Smooth muscle cell (in vitro differentiated cells): ENCODE results near the gene GABRR2. TPM values are rescaled to one million over a fixed set of nuclear protein-coding genes. Genes with fewer than 3 reads are reported as not detected.
A peak's percentile ranks its signal among the peaks of the same experiment; 100 is the strongest.

ENCODE experiments used
- DNase-seq: peaks from one replicate; lab custom pipeline; 2025; ENCODE audit not compliant: unreplicated experiment; lab: John Stamatoyannopoulos, UW
- H2AFZ ChIP-seq: fragments of 200-600 bp; sonication (generic); 2 replicates; pipeline ENCODE4 v1.6.0; 2016; ENCODE audit warnings: antibody characterized with exemption, low read depth, mild to moderate bottlenecking
- H3F3A ChIP-seq: fragments of 200-600 bp; sonication (generic); 2 replicates; pipeline ENCODE4 v1.6.0; 2017; ENCODE audit warnings: antibody characterized with exemption, low read depth
- H3K27ac ChIP-seq: fragments of 200-600 bp; sonication (generic); 2 replicates; pipeline ENCODE4 v1.5.1; 2016; ENCODE audit warnings: low read depth, mild to moderate bottlenecking
- H3K27me3 ChIP-seq: fragments of 200-600 bp; sonication (generic); 2 replicates; pipeline ENCODE4 v1.6.1; 2016; ENCODE audit warnings: low read depth, mild to moderate bottlenecking
- H3K36me3 ChIP-seq: fragments of 200-600 bp; sonication (generic); 2 replicates; pipeline ENCODE4 v1.5.1; 2016; ENCODE audit warnings: low read depth
- H3K4me1 ChIP-seq: fragments of 200-600 bp; sonication (generic); 2 replicates; pipeline ENCODE4 v1.5.1; 2016; ENCODE audit warnings: low read depth
- H3K4me2 ChIP-seq: fragments of 200-600 bp; sonication (generic); 2 replicates; pipeline ENCODE4 v1.6.0; 2016; ENCODE audit warnings: mild to moderate bottlenecking
- H3K4me3 ChIP-seq: fragments of 200-600 bp; sonication (generic); 2 replicates; pipeline ENCODE4 v1.5.1; 2016; ENCODE audit warnings: mild to moderate bottlenecking
- H3K79me2 ChIP-seq: fragments of 200-600 bp; sonication (generic); 2 replicates; pipeline ENCODE4 v1.6.0; 2016; ENCODE audit warnings: low read depth, mild to moderate bottlenecking
- H3K9ac ChIP-seq: fragments of 200-600 bp; sonication (generic); 2 replicates; pipeline ENCODE4 v1.6.0; 2016; ENCODE audit warnings: low read depth
- H3K9me3 ChIP-seq: fragments of 200-600 bp; sonication (generic); replicated peaks from 2 replicates; pipeline ENCODE4 v1.5.1; 2016; ENCODE audit warnings: low read depth
- H4K20me1 ChIP-seq: fragments of 200-600 bp; sonication (generic); 2 replicates; pipeline ENCODE4 v1.6.0; 2016; ENCODE audit warnings: low read depth
- WGBS: methylation state at CpG from one replicate; pipeline ENCODE4 v1.1.7; 2016; ENCODE audit warnings: low lambda C conversion rate; 5-methylcytosine and 5-hydroxymethylcytosine counted together
- polyA plus RNA-seq: library from polyadenylated mRNA; unstranded; fragments of >200 nt; fragmentation: Nextera tagmentation; extraction: Ambion mirVana; gene quantifications from 2 replicates; pipeline ENCODE4 v1.2.1, GENCODE V29; 2016
- total RNA-seq: library from RNA; depleted of rRNA; stranded (reverse); fragments of >200 nt; gene quantifications from 2 replicates; pipeline ENCODE4 v1.2.3, GENCODE V29; 2014
- TF ChIP-seq, protein P1 (sequence below): fragments of 200-600 bp; sonication (generic); IDR thresholded peaks from 2 replicates; pipeline ENCODE4 v1.5.1; 2017; ENCODE audit warnings: borderline replicate concordance, mild to moderate bottlenecking, antibody characterized with exemption; ENCODE audit not compliant: insufficient read depth, poor library complexity, severe bottlenecking

GABRR2 gene
- total and polyA plus RNA-seq, 2 experiments from 2014 or later: 0.24 to 3.2 TPM

GRCh38 chr6:89347825-89348224, 32.7 kb upstream of the GABRR2 start:
- peak overlapping the region; percentile 90 for H3K4me2 ChIP-seq
- WGBS: 44% methylated on average over 2 of the region's 2 CpGs

DNA sequence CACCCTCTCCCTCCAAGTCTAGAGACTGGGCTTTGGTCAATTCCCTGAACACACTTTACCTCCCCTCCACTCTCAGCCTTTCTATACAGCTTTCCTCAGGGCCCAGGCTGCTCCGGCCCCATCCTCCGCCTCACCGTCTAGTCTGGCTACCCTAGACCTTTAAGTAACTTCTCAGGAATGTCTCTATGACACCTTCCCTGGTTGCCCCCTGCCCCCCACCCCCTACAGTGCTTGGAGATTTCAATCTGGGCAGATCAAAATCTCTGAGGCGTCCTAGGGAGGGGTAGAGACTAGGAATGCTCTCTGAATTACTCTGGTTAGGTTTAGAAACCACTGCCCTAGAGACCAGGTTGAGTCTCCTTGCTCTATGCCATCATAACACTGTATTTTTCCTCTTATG, 31.3 kb upstream of the GABRR2 start:
- peaks cover 32% of the 10 kb centered on the region for H3K4me1 ChIP-seq
- H4K20me1 ChIP-seq: peaks cover 100% of the 10 kb centered on the region
- WGBS: 39% methylated on average over 4 of the region's 4 CpGs

More at GRCh38 chr6:89347825-89348224, 32.7 kb upstream of the GABRR2 start:
- H4K20me1 ChIP-seq: peaks cover 93% of the 10 kb centered on the region
- H3K9me3 ChIP-seq: no peaks in the 10 kb centered on the region
- TF ChIP-seq, protein P1, sequence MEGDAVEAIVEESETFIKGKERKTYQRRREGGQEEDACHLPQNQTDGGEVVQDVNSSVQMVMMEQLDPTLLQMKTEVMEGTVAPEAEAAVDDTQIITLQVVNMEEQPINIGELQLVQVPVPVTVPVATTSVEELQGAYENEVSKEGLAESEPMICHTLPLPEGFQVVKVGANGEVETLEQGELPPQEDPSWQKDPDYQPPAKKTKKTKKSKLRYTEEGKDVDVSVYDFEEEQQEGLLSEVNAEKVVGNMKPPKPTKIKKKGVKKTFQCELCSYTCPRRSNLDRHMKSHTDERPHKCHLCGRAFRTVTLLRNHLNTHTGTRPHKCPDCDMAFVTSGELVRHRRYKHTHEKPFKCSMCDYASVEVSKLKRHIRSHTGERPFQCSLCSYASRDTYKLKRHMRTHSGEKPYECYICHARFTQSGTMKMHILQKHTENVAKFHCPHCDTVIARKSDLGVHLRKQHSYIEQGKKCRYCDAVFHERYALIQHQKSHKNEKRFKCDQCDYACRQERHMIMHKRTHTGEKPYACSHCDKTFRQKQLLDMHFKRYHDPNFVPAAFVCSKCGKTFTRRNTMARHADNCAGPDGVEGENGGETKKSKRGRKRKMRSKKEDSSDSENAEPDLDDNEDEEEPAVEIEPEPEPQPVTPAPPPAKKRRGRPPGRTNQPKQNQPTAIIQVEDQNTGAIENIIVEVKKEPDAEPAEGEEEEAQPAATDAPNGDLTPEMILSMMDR: no peak
- no peak overlapping the region for H3K4me3 ChIP-seq
- no peaks in the 10 kb centered on the region for H3K36me3 ChIP-seq
- peaks cover 97% of the 10 kb centered on the region for H3K79me2 ChIP-seq
- no peak for DNase-seq
- H3K4me1 ChIP-seq: peaks cover 32% of the 10 kb centered on the region
- H3F3A ChIP-seq: no peaks in the 10 kb centered on the region
- H3K27ac ChIP-seq: peak overlapping the region; percentile 99
- no peak overlapping the region for H2AFZ ChIP-seq
- H3K9ac ChIP-seq: peak overlapping the region; percentile 32
- H3K27me3 ChIP-seq: no peaks in the 10 kb centered on the region

DNA sequence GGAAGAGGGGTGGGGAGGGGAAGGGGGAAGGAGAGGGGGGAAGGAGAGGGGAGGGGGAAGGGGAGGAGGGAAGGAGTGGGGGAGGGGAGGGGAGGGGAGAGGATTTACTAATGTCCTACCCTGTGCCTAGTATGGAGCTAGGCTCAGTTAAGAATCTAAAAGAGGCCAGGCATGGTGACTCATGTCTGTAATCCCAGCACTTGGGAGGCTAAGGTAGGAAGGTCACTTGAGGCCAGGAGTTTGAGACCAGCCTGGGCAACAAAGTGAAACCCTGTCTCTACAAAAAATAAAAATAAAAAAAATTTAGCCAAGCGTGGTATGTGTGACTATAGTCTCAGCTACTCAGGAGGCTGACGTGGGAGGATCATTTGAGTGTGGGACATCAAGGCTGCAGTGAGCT, 24.5 kb upstream of the GABRR2 start:
- no peak for DNase-seq
- Histone ChIP-seq H3K4me1 (no peaks in the 10 kb centered on the region), H3F3A (no peaks in the 10 kb centered on the region), H3K9ac (no peak overlapping the region), H3K27me3 (no peaks in the 10 kb centered on the region), H3K36me3 (peaks cover 30% of the 10 kb centered on the region), H3K4me2 (no peak overlapping the region), H3K27ac (no peak overlapping the region), H3K4me3 (no peak overlapping the region), H2AFZ (no peak overlapping the region), H3K9me3 (no peaks in the 10 kb centered on the region), H4K20me1 (peaks cover 90% of the 10 kb centered on the region), H3K79me2 (peaks cover 58% of the 10 kb centered on the region)
- WGBS: 94% methylated on average over 2 of the region's 2 CpGs
- TF ChIP-seq, protein P1: no peak

More for the DNA sequence above, 31.3 kb upstream of the GABRR2 start:
- H3K4me3 ChIP-seq: no peak overlapping the region
- peaks cover 8% of the 10 kb centered on the region for H3K36me3 ChIP-seq
- TF ChIP-seq, protein P1: no peak
- H3K4me2 ChIP-seq: peak overlapping the region; percentile 90
- peaks cover 100% of the 10 kb centered on the region for H3K79me2 ChIP-seq
- no peak overlapping the region for H2AFZ ChIP-seq
- H3F3A ChIP-seq: no peaks in the 10 kb centered on the region
- H3K27me3 ChIP-seq: no peaks in the 10 kb centered on the region
- H3K9me3 ChIP-seq: no peaks in the 10 kb centered on the region
- DNase-seq: no peak
- H3K27ac ChIP-seq: peak overlapping the region; percentile 99
- H3K9ac ChIP-seq: no peak overlapping the region

- H3K9ac ChIP-seq: no peak overlapping the region
- peaks cover 21% of the 10 kb centered on the region for H3K36me3 ChIP-seq
- WGBS: 98% methylated on average over 3 of the region's 3 CpGs
- no peak for DNase-seq
- no peak overlapping the region for H3K4me2 ChIP-seq
- H3K27me3 ChIP-seq: no peaks in the 10 kb centered on the region
- H2AFZ ChIP-seq: no peak overlapping the region
- no peak overlapping the region for H3K27ac ChIP-seq
- H3K9me3 ChIP-seq: no peaks in the 10 kb centered on the region
- peaks cover 28% of the 10 kb centered on the region for H3K79me2 ChIP-seq
- TF ChIP-seq, protein P1: no peak
- peaks cover 89% of the 10 kb centered on the region for H4K20me1 ChIP-seq
- H3K4me1 ChIP-seq: no peaks in the 10 kb centered on the region
- no peaks in the 10 kb centered on the region for H3F3A ChIP-seq
- H3K4me3 ChIP-seq: no peak overlapping the region
These were observed 20.1 kb upstream of the GABRR2 start for GRCh38 chr6:89335164-89335563.
